HG03103 (cell line): ENCODE measurements around the gene SMG5.
A peak's percentile ranks its signal among the peaks of the same experiment; 100 is the strongest.
"Not testable (repeated sequence)": the region's sequence is repeated elsewhere in the genome, so short reads cannot be mapped to it uniquely, and the experiment has no call there.

Experiments
- ATAC-seq: cut with Tn5 transposase; IDR thresholded peaks from one replicate; pipeline ENCODE4 v1.9.1; 2021; ENCODE audit warnings: low read depth; ENCODE audit not compliant: unreplicated experiment

The SMG5 gene

GRCh38 chr1:156282479-156283222, at the start of gene SMG5:
Gene SMG5 (minus strand): TSS chr1:156282825. CDS start chr1:156282680, 145 bp downstream.
- peak; percentile 78 for ATAC-seq

- not testable (repeated sequence) for ATAC-seq
Measured at GRCh38 chr1:156323179-156323578, 40.6 kb upstream of the SMG5 start.

GRCh38 chr1:156320560-156320959, 37.9 kb upstream of the SMG5 start:
- ATAC-seq: no peak

GRCh38 chr1:156319664-156320063, 37.0 kb upstream of the SMG5 start:
- ATAC-seq: no peak

- no peak for ATAC-seq
Measured at GRCh38 chr1:156316909-156317308, 34.3 kb upstream of the SMG5 start.

GRCh38 chr1:156310962-156311361, 28.3 kb upstream of the SMG5 start:
- ATAC-seq: no peak

- no peak for ATAC-seq
Measured at GRCh38 chr1:156308078-156308477, 25.5 kb upstream of the SMG5 start.

- no peak for ATAC-seq
Measured at GRCh38 chr1:156305215-156305614, 22.6 kb upstream of the SMG5 start.

GRCh38 chr1:156303241-156303640, 20.6 kb upstream of the SMG5 start:
- no peak for ATAC-seq

- ATAC-seq: no peak
Measured at GRCh38 chr1:156298852-156299357, 16.3 kb upstream of the SMG5 start, which contains the start of gene VHLL. Gene VHLL (minus strand): TSS chr1:156299307. CDS start chr1:156299189, 118 bp downstream.

GRCh38 chr1:156295391-156295947, 12.8 kb upstream of the SMG5 start, which contains the start of gene GLMP:
Gene GLMP (minus strand): TSS chr1:156295679. CDS start chr1:156295645, 34 bp downstream.
- ATAC-seq: no peak

- no peak for ATAC-seq
Measured at GRCh38 chr1:156293895-156294294, 11.3 kb upstream of the SMG5 start.

- ATAC-seq: no peak
Measured at GRCh38 chr1:156293098-156293434, 10.4 kb upstream of the SMG5 start.

- no peak for ATAC-seq
Measured at GRCh38 chr1:156291226-156292061, 8.8 kb upstream of the SMG5 start.

GRCh38 chr1:156289857-156290256, 7.2 kb upstream of the SMG5 start:
- ATAC-seq: no peak

- no peak for ATAC-seq
Measured at GRCh38 chr1:156286061-156286460, 3.4 kb upstream of the SMG5 start.

- ATAC-seq: no peak
Measured at GRCh38 chr1:156285437-156285836, 2.8 kb upstream of the SMG5 start.

GRCh38 chr1:156284757-156285156, 2.1 kb upstream of the SMG5 start:
- ATAC-seq: no peak

- ATAC-seq: no peak
Measured at GRCh38 chr1:156284112-156284511, 1.5 kb upstream of the SMG5 start, which contains the start of gene TMEM79. Gene TMEM79 (plus strand): TSS chr1:156284325. CDS start chr1:156285227, 902 bp downstream.

GRCh38 chr1:156283521-156283920, 896 bp upstream of the SMG5 start:
- no peak for ATAC-seq
